Measurements from ENCODE around the gene GLS. TPM values are rescaled to one million over a fixed set of nuclear protein-coding genes. Genes with fewer than 3 reads are reported as not detected.
A peak's percentile ranks its signal among the peaks of the same experiment; 100 is the strongest.

The GLS gene
- total and polyA plus RNA-seq, 2 of the 13 experiments (the other 11 are each of a cell fraction or from before 2014, with no cell fraction given), result 78.6 to 183 TPM

GRCh38 chr2:190881598-190882410 is 1.2 kb downstream of the GLS start (continued):
- TF ChIP-seq THAP7 (CRISPR knock-in tag; IDR thresholded peaks at IDR 0.05), result peak; percentile 91; the same call in 1 of the 2 replicates
- 0 out of 2 replicates have a peak, but pooled peaks have one; percentile 16 for TF ChIP-seq FOXM1 (CRISPR knock-in tag; IDR thresholded peaks at IDR 0.05)
- 0 out of 2 replicates have a peak, but pooled peaks have one; percentile 79 for TF ChIP-seq ATF6 (CRISPR knock-in tag; conservative IDR thresholded peaks at IDR 0.05)
- TF ChIP-seq DNMT3B (CRISPR knock-in tag; conservative IDR thresholded peaks at IDR 0.05), result peak; percentile 90
- no peak; the same call in 1 of the 2 replicates for TF ChIP-seq CEBPG (CRISPR knock-in tag; IDR thresholded peaks at IDR 0.05)
- TF ChIP-seq RFXANK (CRISPR knock-in tag; IDR thresholded peaks at IDR 0.05), result no peak
- peak; percentile 70; the same call in 1 of the 2 replicates for TF ChIP-seq ZC3H4 (CRISPR knock-in tag; IDR thresholded peaks at IDR 0.05; ENCODE audit: borderline replicate concordance)
- TF ChIP-seq KLF13 (CRISPR knock-in tag; IDR thresholded peaks at IDR 0.05), result no peak
- no peak; the same call in 1 of the 2 replicates for TF ChIP-seq KDM1A (CRISPR knock-in tag; IDR thresholded peaks at IDR 0.05)
- no peak for TF ChIP-seq ZZZ3 (CRISPR knock-in tag; IDR thresholded peaks at IDR 0.05; ENCODE audit: borderline replicate concordance)
- TF ChIP-seq JUNB (CRISPR knock-in tag; IDR thresholded peaks at IDR 0.05; ENCODE audit: borderline replicate concordance), result no peak
- no peak for TF ChIP-seq PHB2 (IDR thresholded peaks at IDR 0.05; ENCODE audit: partially characterized antibody)
- no peak for TF ChIP-seq MBNL3 (CRISPR knock-in tag; conservative IDR thresholded peaks at IDR 0.05)
- TF ChIP-seq ZNF335 (CRISPR knock-in tag; IDR thresholded peaks at IDR 0.05), result no peak
- TF ChIP-seq ZNF646 (CRISPR knock-in tag; IDR thresholded peaks at IDR 0.05), result no peak
- no peak for TF ChIP-seq ZXDC (CRISPR knock-in tag; IDR thresholded peaks at IDR 0.05)
- TF ChIP-seq ZNF326 (CRISPR knock-in tag; IDR thresholded peaks at IDR 0.05; ENCODE audit: borderline replicate concordance), result no peak
- TF ChIP-seq SAFB2 (CRISPR knock-in tag; IDR thresholded peaks at IDR 0.05; ENCODE audit: borderline replicate concordance, low read depth), result peak; percentile 87

Measured in HepG2 (cell line).